PC-9 (cell line): ENCODE measurements around the gene NOTCH3.

ENCODE experiments used
- CTCF ChIP-seq: fragments of 200-600 bp; sonication (generic); conservative IDR thresholded peaks from 2 replicates; pipeline ENCODE4 v1.6.1; 2017; ENCODE audit warnings: mixed run types, antibody characterized with exemption, mild to moderate bottlenecking, moderate library complexity
- EZH2 ChIP-seq: fragments of 200-600 bp; sonication (generic); IDR thresholded peaks from 2 replicates; pipeline ENCODE4 v1.8.0; 2017; ENCODE audit warnings: antibody characterized with exemption, low read depth

- TF ChIP-seq CTCF (no peak), EZH2 (no peak)
These were observed 11.9 kb upstream of the NOTCH3 start for GRCh38 chr19:15212711-15213110.
